GM12878 (cell line): ENCODE measurements around the gene PAEP. TPM values are rescaled to one million over a fixed set of nuclear protein-coding genes. Genes with fewer than 3 reads are reported as not detected.

Source experiments
- ATAC-seq: fragments of 200-7000 bp; cut with Tn5 transposase; 3 replicates; pipeline ENCODE4 v1.9.1; 2020; ENCODE audit warnings: mild to moderate bottlenecking, moderate library complexity
- BruUV-seq: library from RNA; stranded (reverse); fragments of 400-500 nt; replicated peaks from 2 replicates; lab custom pipeline; 2021; lab: Mats Ljungman, UMichigan
- CTCF ChIA-PET: fragments of 300-600 bp; sonication (Branson Sonifier 250); formaldehyde crosslinking; extraction: SDS; loops from one replicate; lab custom pipeline; 2021; ENCODE audit warnings: inconsistent platforms; lab: Yijun Ruan, JAX
- POLR2A ChIA-PET: fragments of 350-600 bp; formaldehyde crosslinking; extraction: SDS; loops from one replicate; lab custom pipeline; 2021; ENCODE audit warnings: inconsistent platforms; lab: Charles Lee
- RAD21 ChIA-PET: fragments of 300-600 bp; sonication (Branson Sonifier 250); formaldehyde crosslinking; loops from one replicate; lab custom pipeline; 2023; ENCODE audit warnings: antibody characterized with exemption; ENCODE audit not compliant: unreplicated experiment; lab: Charles Lee
- SMC1A ChIA-PET: fragments of 300-600 bp; sonication (Branson Sonifier 250); formaldehyde crosslinking; loops from one replicate; lab custom pipeline; 2023; ENCODE audit not compliant: unreplicated experiment, uncharacterized antibody; lab: Charles Lee
- DNase-seq: peaks from one replicate; pipeline ENCODE4 v3.0.0-alpha.2; 2011; ENCODE audit warnings: low read depth, low spot score
- FAIRE-seq: peaks from 3 replicates; lab custom pipeline; 2011; peaks lifted over from hg19 to GRCh38; lab: Jason Lieb, UNC
- H2AFZ ChIP-seq: 2 replicates; pipeline ENCODE4 v1.6.0; 2011; ENCODE audit warnings: low read depth, low read length, control low read depth; ENCODE audit not compliant: control insufficient read depth
- H3K27ac ChIP-seq: 2 replicates; pipeline ENCODE4 v1.5.1; 2011; ENCODE audit warnings: control low read depth; ENCODE audit not compliant: control insufficient read depth, insufficient read depth
- H3K27me3 ChIP-seq, 2 experiments: replicated peaks in 1 of 2; 2 replicates each; pipeline versions ENCODE4 v1.6.0 to v1.6.1; 2011; ENCODE audit warnings: low read length in 1 of 2; ENCODE audit not compliant: control insufficient read depth in 2 of 2, insufficient read depth in 2 of 2
- H3K36me3 ChIP-seq, 2 experiments: 2 replicates each; pipeline ENCODE4 v1.5.1; 2011; ENCODE audit warnings: low read length in 1 of 2; ENCODE audit not compliant: control insufficient read depth in 2 of 2, insufficient read depth in 2 of 2
- H3K4me1 ChIP-seq: 2 replicates; pipeline ENCODE4 v1.6.1; 2011; ENCODE audit warnings: mild to moderate bottlenecking, low read length, moderate library complexity, mixed read lengths; ENCODE audit not compliant: control insufficient read depth, insufficient read depth
- H3K4me2 ChIP-seq: 2 replicates; pipeline ENCODE4 v1.6.0; 2011; ENCODE audit warnings: control low read depth; ENCODE audit not compliant: control insufficient read depth, insufficient read depth
- H3K4me3 ChIP-seq: fragments of 200-600 bp; sonication (generic); 2 replicates; pipeline ENCODE4 v1.5.1; 2016
- H3K79me2 ChIP-seq: 2 replicates; pipeline ENCODE4 v1.6.0; 2011; ENCODE audit warnings: low read length; ENCODE audit not compliant: control insufficient read depth, insufficient read depth
- H3K9ac ChIP-seq: 2 replicates; pipeline ENCODE4 v1.8.0; 2011; ENCODE audit warnings: low read length, control low read depth, mixed read lengths; ENCODE audit not compliant: control insufficient read depth, insufficient read depth
- H3K9me3 ChIP-seq: replicated peaks from 3 replicates; pipeline ENCODE4 v1.5.1; 2011; ENCODE audit warnings: mild to moderate bottlenecking, low read length; ENCODE audit not compliant: control insufficient read depth, insufficient read depth
- H4K20me1 ChIP-seq: 2 replicates; pipeline ENCODE4 v1.6.0; 2011; ENCODE audit not compliant: control insufficient read depth, insufficient read depth
- CBX3 ChIP-seq: fragments of 200-600 bp; sonication (generic); IDR thresholded peaks from 2 replicates; pipeline ENCODE4 v1.6.1; 2016; ENCODE audit warnings: low read depth, borderline replicate concordance
- CEBPZ ChIP-seq: fragments of 150-350 bp; IDR thresholded peaks from 2 replicates; pipeline ENCODE4 v1.6.1; 2016; ENCODE audit warnings: low read depth, low read length
- E2F4 ChIP-seq: IDR thresholded peaks from 2 replicates; pipeline ENCODE4 v1.6.1; 2012; ENCODE audit warnings: low read depth, low read length, improper control_type of control experiment
- HCFC1 ChIP-seq: fragments of 150-350 bp; IDR thresholded peaks from 2 replicates; pipeline ENCODE4 v1.6.1; 2014; ENCODE audit warnings: low read length
- HDAC2 ChIP-seq: fragments of 200-600 bp; sonication (generic); IDR thresholded peaks from 2 replicates; pipeline ENCODE4 v1.6.1; 2017
- IKZF1 ChIP-seq: fragments of 450-650 bp; conservative IDR thresholded peaks from 2 replicates; pipeline ENCODE4 v1.6.1; 2017; ENCODE audit warnings: antibody characterized with exemption, mild to moderate bottlenecking
- RAD21 ChIP-seq: IDR thresholded peaks from 2 replicates; pipeline ENCODE4 v1.6.1; 2011; ENCODE audit warnings: mild to moderate bottlenecking, low read depth, low read length, moderate library complexity; ENCODE audit not compliant: insufficient read depth
- RFX5 ChIP-seq: IDR thresholded peaks from 2 replicates; pipeline ENCODE4 v1.6.1; 2011; ENCODE audit warnings: low read depth, low read length, improper control_type of control experiment
- SMAD1 ChIP-seq: fragments of 450-650 bp; IDR thresholded peaks from 2 replicates; pipeline ENCODE4 v1.6.1; 2018; ENCODE audit warnings: mild to moderate bottlenecking, low read depth; ENCODE audit not compliant: partially characterized antibody
- WRNIP1 ChIP-seq: IDR thresholded peaks from 2 replicates; pipeline ENCODE4 v1.6.1; 2011; ENCODE audit warnings: low read depth, low read length, improper control_type of control experiment, borderline replicate concordance
- YBX1 ChIP-seq: fragments of 450-650 bp; IDR thresholded peaks from 2 replicates; pipeline ENCODE4 v1.6.1; 2016; ENCODE audit warnings: antibody characterized with exemption
- YY1 ChIP-seq: IDR thresholded peaks from 2 replicates; pipeline ENCODE4 v1.6.1; 2011; ENCODE audit warnings: low read depth, mild to moderate bottlenecking, low read length
- ZNF217 ChIP-seq: fragments of 450-650 bp; IDR thresholded peaks from 2 replicates; pipeline ENCODE4 v1.6.1; 2017; ENCODE audit warnings: antibody characterized with exemption, mild to moderate bottlenecking
- WGBS: methylation state at CpG from one replicate; pipeline ENCODE4 v1.1.6; 2016; ENCODE audit warnings: low lambda C conversion rate; ENCODE audit not compliant: insufficient replicate concordance, insufficient coverage; ENCODE audit errors: missing lambda C conversion rate; 5-methylcytosine and 5-hydroxymethylcytosine counted together
- in situ Hi-C: fragments of 300-500 bp; cut with MboI; formaldehyde crosslinking; loops from 9 replicates; pipeline ENCODE4 v1.14.3; 2018; ENCODE audit warnings: mixed read lengths
- intact Hi-C: fragments of 100-400 bp; cut with micrococcal nuclease; formaldehyde crosslinking; loops from one replicate; pipeline ENCODE4 v1.14.2; 2022; ENCODE audit not compliant: unreplicated experiment
- polyA plus RNA-seq, 11 experiments: library from polyadenylated mRNA; depleted of rRNA in 4 of 11; unstranded in 6 of 11; stranded (reverse) in 5 of 11; fragments of >200 nt; fragmentation: Nextera tagmentation in 4 of 11; fragmentation: Illumina TruSeq in 1 of 11; extraction: Ambion mirVana in 4 of 11; extraction: Trizol in 1 of 11; gene quantifications; 1 replicate in 1 of 11; 2 replicates in 10 of 11; pipeline versions ENCODE4 v1.2.1 to v1.2.3, GENCODE V29; 2011 to 2016; ENCODE audit warnings: inconsistent platforms in 2 of 11, missing spikeins in 2 of 11, low read depth in 1 of 11
- total RNA-seq, 4 experiments: library from RNA; depleted of rRNA in 3 of 4; stranded (reverse); fragments of >200 nt in 3 of 4; fragmentation: Illumina TruSeq in 1 of 4; extraction: Trizol in 1 of 4; gene quantifications; 2 replicates each; pipeline versions ENCODE4 v1.2.1 to v1.2.3, GENCODE V29; 2013 to 2021
- TF ChIP-seq, protein P1 (sequence below): fragments of 450-650 bp; IDR thresholded peaks from 2 replicates; pipeline ENCODE4 v1.6.1; 2014; ENCODE audit warnings: mild to moderate bottlenecking

Gene PAEP
- total and polyA plus RNA-seq, 10 of the 15 experiments (the other 5 are each of a cell fraction or from before 2014, with no cell fraction given) = not detected

DNA sequence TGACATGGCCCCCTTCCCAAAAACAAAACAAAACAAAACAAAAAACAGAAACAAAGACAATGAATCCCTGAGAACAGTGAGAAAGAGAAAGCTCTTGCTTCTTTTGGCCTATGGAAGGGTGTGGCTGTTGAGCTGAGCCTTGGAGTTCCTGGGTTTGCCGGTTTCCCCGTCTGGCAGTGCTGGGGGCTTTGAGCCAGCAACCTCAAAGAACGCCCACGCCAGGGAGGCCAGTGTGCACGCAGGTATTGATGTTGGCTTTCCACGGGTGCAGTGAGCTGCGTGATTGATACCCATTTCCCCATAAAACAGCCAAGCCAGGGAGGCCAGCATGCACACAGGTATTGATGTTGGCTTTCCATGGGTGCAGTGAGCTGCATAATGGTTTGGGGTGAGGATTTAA, 48.7 kb upstream of the PAEP start:
- Histone ChIP-seq H3K79me2 (no peaks in the 10 kb centered on the region), H4K20me1 (no peaks in the 10 kb centered on the region), H3K4me3 (no peak overlapping the region), H3K27me3 (no peaks in the 10 kb centered on the region; a peak in 1 of 4 replicates), H2AFZ (no peak overlapping the region), H3K36me3 (no peaks in the 10 kb centered on the region), H3K9me3 (no peaks in the 10 kb centered on the region; the same call in 2 of the 3 replicates), H3K9ac (no peak overlapping the region), H3K4me1 (no peaks in the 10 kb centered on the region), H3K4me2 (no peak overlapping the region), H3K27ac (no peak overlapping the region)
- DNase-seq (no peak), ATAC-seq (no peak), FAIRE-seq (no peak)
- WGBS = 43% methylated on average over 7 of the region's 7 CpGs
- no TSS peak for BruUV-seq
- in situ Hi-C loops = no loop called here
- SMC1A ChIA-PET = no interaction called here
- RAD21 ChIA-PET = no interaction called here
- CTCF ChIA-PET = no interaction called here
- POLR2A ChIA-PET = no interaction called here
- intact Hi-C loops = no loop called here
- TF ChIP-seq WRNIP1 = no peak
- TF ChIP-seq CBX3 = no peak
- no peak for TF ChIP-seq E2F4
- no peak for TF ChIP-seq RAD21
- no peak for TF ChIP-seq SMAD1
- TF ChIP-seq HCFC1 = no peak

GRCh38 chr9:135513351-135513846, 48.2 kb upstream of the PAEP start:
- H3K27ac ChIP-seq = no peak overlapping the region
- ChIA-PET POLR2A (no interaction called here), CTCF (no interaction called here), RAD21 (no interaction called here), SMC1A (no interaction called here)
- intact Hi-C loops (no loop called here), in situ Hi-C loops (no loop called here)
- H3K79me2 ChIP-seq = no peaks in the 10 kb centered on the region
- H3K36me3 ChIP-seq = no peaks in the 10 kb centered on the region
- H3K9ac ChIP-seq = no peak overlapping the region
- no peaks in the 10 kb centered on the region for H4K20me1 ChIP-seq
- 52% methylated on average over 19 of the region's 19 CpGs for WGBS
- no TSS peak for BruUV-seq
- H2AFZ ChIP-seq = no peak overlapping the region
- no peaks in the 10 kb centered on the region for H3K4me1 ChIP-seq
- no peaks in the 10 kb centered on the region; the same call in 2 of the 3 replicates for H3K9me3 ChIP-seq
- H3K4me3 ChIP-seq = no peak overlapping the region
- no peak overlapping the region for H3K4me2 ChIP-seq
- no peaks in the 10 kb centered on the region; a peak in 1 of 4 replicates for H3K27me3 ChIP-seq
- DNase-seq (no peak), ATAC-seq (no peak), FAIRE-seq (no peak)
- TF ChIP-seq RFX5 (no peak), ZNF217 (no peak), YY1 (no peak), CEBPZ (no peak), HCFC1 (no peak), IKZF1 (no peak), YBX1 (no peak), HDAC2 (no peak)
- TF ChIP-seq, protein P1, sequence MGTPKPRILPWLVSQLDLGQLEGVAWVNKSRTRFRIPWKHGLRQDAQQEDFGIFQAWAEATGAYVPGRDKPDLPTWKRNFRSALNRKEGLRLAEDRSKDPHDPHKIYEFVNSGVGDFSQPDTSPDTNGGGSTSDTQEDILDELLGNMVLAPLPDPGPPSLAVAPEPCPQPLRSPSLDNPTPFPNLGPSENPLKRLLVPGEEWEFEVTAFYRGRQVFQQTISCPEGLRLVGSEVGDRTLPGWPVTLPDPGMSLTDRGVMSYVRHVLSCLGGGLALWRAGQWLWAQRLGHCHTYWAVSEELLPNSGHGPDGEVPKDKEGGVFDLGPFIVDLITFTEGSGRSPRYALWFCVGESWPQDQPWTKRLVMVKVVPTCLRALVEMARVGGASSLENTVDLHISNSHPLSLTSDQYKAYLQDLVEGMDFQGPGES = no peak
